Omental fat pad (tissue), 4 donors: ENCODE measurements around the gene HPS4. TPM values are rescaled to one million over a fixed set of nuclear protein-coding genes. Genes with fewer than 3 reads are reported as not detected.

ENCODE experiments used
- ATAC-seq: fragments of 150-250 bp; one replicate; pipeline ENCODE4 v1.9.1; 2016; ENCODE audit warnings: mild to moderate bottlenecking, moderate library complexity; ENCODE audit not compliant: low FRiP score
- DNase-seq: peaks from one replicate; pipeline ENCODE4 v3.0.0-alpha.2; 2019; ENCODE audit warnings: low spot score
- total RNA-seq, 4 donors: library from RNA; depleted of rRNA; stranded (reverse); fragments of >200 nt; gene quantifications; one replicate each; pipeline ENCODE4 v1.1.0, GENCODE V29; 2016
- TF ChIP-seq, protein P1 (sequence below), 3 donors: fragments of 450-650 bp; IDR thresholded peaks; one replicate each; pipeline ENCODE4 v1.5.1; 2016 to 2017; ENCODE audit warnings: antibody characterized with exemption in 3 of 3, mild to moderate bottlenecking in 3 of 3, moderate library complexity in 2 of 3

HPS4 gene
- total RNA-seq, 4 donors from 2014 or later, result 14.3 to 40.5 (median 24.2) TPM

DNA sequence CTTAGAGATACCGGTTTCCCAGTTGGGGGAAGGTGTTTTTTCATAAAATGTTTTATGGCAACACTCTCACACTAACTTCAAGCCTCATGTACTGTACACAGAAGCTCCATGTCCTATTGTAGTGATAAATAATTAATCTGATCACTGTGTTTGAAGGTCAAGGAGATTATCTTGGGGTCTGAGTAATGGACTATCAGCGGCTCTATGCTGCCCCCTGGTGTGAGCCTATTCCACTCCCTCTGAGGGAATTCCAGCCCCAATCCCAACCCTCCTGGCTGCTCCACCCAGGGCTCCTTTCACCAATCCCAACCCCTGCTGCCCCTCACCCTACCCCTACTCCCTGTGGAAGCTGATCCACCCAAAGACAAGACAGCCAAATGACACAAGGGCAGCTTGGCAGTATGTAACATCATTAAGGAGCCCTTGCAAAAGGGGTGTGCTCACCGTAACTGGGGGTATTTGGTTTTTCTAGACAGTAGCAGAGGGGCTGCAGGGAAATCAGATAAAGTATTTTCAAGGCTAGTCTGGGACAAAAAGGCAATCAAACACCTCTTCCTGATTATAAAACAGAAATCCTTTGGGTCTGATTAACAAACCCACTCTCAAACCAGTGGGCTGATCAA, 22.3 kb downstream of the HPS4 start:
- peak; percentile 56 for ATAC-seq
- peak; percentile 71 for DNase-seq
- TF ChIP-seq, protein P1, sequence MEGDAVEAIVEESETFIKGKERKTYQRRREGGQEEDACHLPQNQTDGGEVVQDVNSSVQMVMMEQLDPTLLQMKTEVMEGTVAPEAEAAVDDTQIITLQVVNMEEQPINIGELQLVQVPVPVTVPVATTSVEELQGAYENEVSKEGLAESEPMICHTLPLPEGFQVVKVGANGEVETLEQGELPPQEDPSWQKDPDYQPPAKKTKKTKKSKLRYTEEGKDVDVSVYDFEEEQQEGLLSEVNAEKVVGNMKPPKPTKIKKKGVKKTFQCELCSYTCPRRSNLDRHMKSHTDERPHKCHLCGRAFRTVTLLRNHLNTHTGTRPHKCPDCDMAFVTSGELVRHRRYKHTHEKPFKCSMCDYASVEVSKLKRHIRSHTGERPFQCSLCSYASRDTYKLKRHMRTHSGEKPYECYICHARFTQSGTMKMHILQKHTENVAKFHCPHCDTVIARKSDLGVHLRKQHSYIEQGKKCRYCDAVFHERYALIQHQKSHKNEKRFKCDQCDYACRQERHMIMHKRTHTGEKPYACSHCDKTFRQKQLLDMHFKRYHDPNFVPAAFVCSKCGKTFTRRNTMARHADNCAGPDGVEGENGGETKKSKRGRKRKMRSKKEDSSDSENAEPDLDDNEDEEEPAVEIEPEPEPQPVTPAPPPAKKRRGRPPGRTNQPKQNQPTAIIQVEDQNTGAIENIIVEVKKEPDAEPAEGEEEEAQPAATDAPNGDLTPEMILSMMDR (IDR thresholded peaks at IDR 0.05), result peak in 1 of 3 donors; percentile 37

DNA sequence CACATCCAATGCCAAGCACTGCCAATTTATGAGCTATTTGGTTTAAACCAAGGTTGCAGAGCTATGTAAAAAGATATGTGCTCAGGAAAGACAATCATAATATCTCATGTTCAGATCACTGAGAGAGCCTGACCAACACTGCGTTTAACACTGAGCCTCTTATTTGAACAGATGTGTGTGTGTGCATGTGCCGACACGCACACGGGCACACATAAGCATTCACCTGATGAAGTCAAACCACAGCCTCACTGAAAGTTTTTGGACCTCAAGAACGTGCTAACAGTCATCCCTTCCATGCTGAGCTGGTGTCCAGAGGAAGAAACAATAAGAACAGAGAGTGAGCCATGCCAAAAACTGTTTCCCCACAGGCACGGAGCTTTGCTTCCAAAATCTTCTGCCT, 23.4 kb downstream of the HPS4 start:
- TF ChIP-seq, protein P1 (IDR thresholded peaks at IDR 0.05), result no peak
- ATAC-seq (no peak), DNase-seq (no peak)

DNA sequence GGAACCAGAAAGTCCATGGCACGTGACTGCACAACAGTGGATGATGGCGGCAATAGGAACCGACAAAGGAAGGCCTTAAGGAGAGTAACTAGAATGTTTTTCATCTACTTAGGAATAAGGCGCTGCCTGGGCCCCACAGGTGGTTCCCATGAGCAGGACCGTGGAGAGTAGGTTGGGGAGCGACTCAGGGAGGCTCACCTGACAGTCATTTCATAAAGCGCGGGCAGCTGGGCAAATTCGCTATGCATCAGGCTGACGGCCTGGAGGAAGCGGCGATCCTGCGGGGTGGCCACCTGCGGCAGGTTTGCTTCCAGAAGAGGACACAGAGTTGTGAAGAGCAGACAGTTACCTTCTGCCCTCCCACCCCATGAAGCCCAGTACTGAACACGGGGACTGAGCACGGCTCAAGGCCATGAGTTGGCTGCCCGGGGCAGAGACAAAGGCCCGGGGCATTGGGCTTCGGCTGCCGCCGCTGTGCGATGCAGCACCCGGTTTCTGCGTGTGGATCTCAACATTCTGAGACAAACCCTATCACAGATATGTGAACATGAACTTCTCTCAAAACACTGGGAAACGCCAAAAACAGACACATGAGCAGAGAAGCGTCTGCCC, 25.8 kb downstream of the HPS4 start:
- TF ChIP-seq, protein P1 (IDR thresholded peaks at IDR 0.05), result no peak
- no peak for ATAC-seq
- DNase-seq, result no peak

DNA sequence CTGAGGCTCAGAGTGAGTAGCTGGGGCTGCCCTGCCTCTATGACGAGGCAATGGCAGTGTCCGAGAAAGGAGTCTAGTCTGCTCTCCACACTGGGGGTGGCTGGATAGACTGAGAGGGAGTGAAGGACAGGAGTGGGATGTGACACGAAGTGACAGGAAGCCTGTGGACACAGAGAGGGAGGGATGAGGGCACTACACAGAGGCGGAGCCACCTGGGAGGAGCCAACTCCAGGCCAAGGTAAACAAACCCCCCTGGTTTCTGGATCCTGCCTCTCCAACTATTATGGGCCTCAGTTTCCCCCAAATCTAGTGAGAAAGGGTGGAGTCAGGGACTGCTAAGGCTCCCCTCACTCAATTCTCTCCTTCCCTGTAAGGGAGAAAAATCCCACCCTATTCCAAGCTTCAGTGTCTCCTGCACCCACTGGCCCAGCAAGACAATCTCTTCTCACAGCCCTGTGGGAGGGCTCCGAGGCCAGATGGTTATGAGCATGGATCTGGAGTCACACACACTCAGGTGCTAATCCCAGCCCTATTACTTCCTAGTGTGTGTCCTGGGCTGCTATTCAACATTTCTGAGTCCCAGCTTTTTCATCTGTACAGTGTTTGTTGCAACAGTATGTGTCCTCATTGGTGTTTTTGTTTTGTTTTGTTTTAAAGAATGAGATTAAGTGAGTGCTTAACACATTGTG, 29.6 kb downstream of the HPS4 start:
- no peak for ATAC-seq
- TF ChIP-seq, protein P1 (IDR thresholded peaks at IDR 0.05), result no peak
- DNase-seq, result no peak

DNA sequence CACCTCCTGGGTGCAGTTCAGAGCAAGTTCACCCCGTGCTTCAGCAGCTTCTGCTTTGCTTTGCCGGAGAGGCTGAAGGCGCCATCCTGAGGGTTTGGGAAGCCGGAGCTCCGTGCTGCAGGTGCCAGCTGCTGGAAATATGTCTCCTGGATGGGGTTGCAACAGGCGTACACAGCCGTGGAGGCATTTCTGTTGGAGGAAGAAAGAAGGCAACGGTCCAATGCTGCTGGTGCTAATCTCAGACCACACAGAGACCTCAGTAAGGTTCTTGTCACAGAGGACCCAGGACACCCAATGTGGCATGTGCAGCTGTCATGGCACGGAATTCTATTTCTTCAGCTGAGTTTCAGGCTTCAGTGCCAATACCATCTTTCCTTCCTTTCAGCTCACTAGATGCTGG, 30.4 kb downstream of the HPS4 start:
- TF ChIP-seq, protein P1 (IDR thresholded peaks at IDR 0.05), result no peak
- no peak for ATAC-seq
- DNase-seq, result no peak

DNA sequence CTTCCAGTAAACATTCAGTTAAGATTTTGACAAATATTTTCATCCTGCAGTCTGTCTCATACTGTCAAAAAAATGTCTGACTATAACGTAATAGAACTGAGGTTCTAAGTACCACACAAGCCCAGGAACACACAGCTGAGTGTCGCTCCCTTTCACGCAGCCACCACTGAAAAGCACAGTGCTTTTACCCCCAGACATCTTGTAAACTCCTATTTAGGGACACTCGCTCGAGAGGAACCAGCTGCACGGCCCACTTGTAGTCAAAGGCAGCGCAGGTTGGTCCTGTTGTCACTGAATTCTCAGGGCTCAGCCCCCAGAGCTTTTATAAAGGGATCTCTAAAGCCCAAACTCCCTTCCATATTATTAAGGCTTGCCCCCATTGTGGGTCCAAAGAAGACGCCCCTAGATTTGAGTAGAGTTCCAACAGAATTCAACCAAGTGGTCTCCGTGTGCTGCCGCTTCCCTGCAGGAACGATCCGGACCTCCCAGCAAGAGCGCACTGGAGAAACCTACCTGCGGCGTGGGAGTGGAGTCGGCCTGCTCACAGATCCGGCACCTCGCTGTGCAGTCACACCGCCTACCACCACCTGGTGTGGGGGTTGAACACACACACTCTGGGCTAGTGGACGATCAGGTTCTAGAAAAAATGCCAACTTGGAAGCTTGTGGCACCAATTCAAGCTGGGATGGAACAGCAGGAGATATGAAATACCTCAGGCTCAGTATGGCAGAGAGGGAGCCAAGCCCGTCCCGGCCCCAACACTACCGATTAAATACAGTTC, 31.2 kb downstream of the HPS4 start:
- ATAC-seq, result no peak
- no peak for DNase-seq
- TF ChIP-seq, protein P1 (IDR thresholded peaks at IDR 0.05), result no peak
